HEK293 (cell line): ENCODE results near the gene KCTD2.

Source experiments
- IKZF3 ChIP-seq: fragments of 450-650 bp; IDR thresholded peaks from 2 replicates; pipeline ENCODE4 v1.5.0; 2018; ENCODE audit warnings: missing biosample characterization, mild to moderate bottlenecking, missing genetic modification characterization, moderate library complexity
- RBAK ChIP-seq: fragments of 450-650 bp; formaldehyde crosslinking; IDR thresholded peaks from 2 replicates; pipeline ENCODE4 v1.5.1; 2016; ENCODE audit warnings: missing biosample characterization, missing genetic modification characterization
- REPIN1 ChIP-seq: fragments of 450-650 bp; formaldehyde crosslinking; IDR thresholded peaks from 2 replicates; pipeline ENCODE4 v1.5.1; 2017; ENCODE audit warnings: missing biosample characterization, missing genetic modification characterization, low read depth
- SCRT1 ChIP-seq: fragments of 450-650 bp; formaldehyde crosslinking; IDR thresholded peaks from 2 replicates; pipeline ENCODE4 v1.5.1; 2016; ENCODE audit warnings: missing biosample characterization, missing genetic modification characterization, borderline replicate concordance
- ZBTB7A ChIP-seq: fragments of 450-650 bp; formaldehyde crosslinking; IDR thresholded peaks from 2 replicates; pipeline ENCODE4 v1.5.1; 2016; ENCODE audit warnings: low read depth, missing biosample characterization, missing genetic modification characterization
- ZFP41 ChIP-seq: fragments of 450-650 bp; formaldehyde crosslinking; IDR thresholded peaks from 2 replicates; pipeline ENCODE4 v1.5.1; 2016; ENCODE audit warnings: missing biosample characterization, missing genetic modification characterization, borderline replicate concordance
- ZNF114 ChIP-seq: fragments of 450-650 bp; formaldehyde crosslinking; IDR thresholded peaks from 2 replicates; pipeline ENCODE4 v1.5.0; 2017; ENCODE audit warnings: missing biosample characterization, missing genetic modification characterization
- ZNF140 ChIP-seq: fragments of 450-650 bp; formaldehyde crosslinking; IDR thresholded peaks from 2 replicates; pipeline ENCODE4 v1.5.1; 2016; ENCODE audit warnings: missing biosample characterization, missing genetic modification characterization
- ZNF148 ChIP-seq: fragments of 450-650 bp; formaldehyde crosslinking; IDR thresholded peaks from 2 replicates; pipeline ENCODE4 v1.5.0; 2017; ENCODE audit warnings: missing biosample characterization, missing genetic modification characterization, borderline replicate concordance
- ZNF16 ChIP-seq: fragments of 450-650 bp; formaldehyde crosslinking; IDR thresholded peaks from 2 replicates; pipeline ENCODE4 v1.5.1; 2016; ENCODE audit warnings: low read depth, missing biosample characterization, missing genetic modification characterization
- ZNF174 ChIP-seq: fragments of 450-650 bp; formaldehyde crosslinking; IDR thresholded peaks from 2 replicates; pipeline ENCODE4 v1.5.0; 2017; ENCODE audit warnings: missing biosample characterization, mild to moderate bottlenecking, missing genetic modification characterization
- ZNF19 ChIP-seq: fragments of 450-650 bp; formaldehyde crosslinking; IDR thresholded peaks from 2 replicates; pipeline ENCODE4; 2016; ENCODE audit warnings: missing biosample characterization, missing genetic modification characterization, low read depth
- ZNF2 ChIP-seq: fragments of 450-650 bp; formaldehyde crosslinking; IDR thresholded peaks from 2 replicates; pipeline ENCODE4 v1.5.1; 2016; ENCODE audit warnings: missing biosample characterization, missing genetic modification characterization
- ZNF223 ChIP-seq: fragments of 450-650 bp; formaldehyde crosslinking; IDR thresholded peaks from 2 replicates; pipeline ENCODE4 v1.5.1; 2016; ENCODE audit warnings: missing biosample characterization, missing genetic modification characterization
- ZNF24 ChIP-seq: fragments of 450-650 bp; formaldehyde crosslinking; IDR thresholded peaks from 2 replicates; pipeline ENCODE4 v1.5.1; 2016; ENCODE audit warnings: missing biosample characterization, missing genetic modification characterization
- ZNF311 ChIP-seq: fragments of 450-650 bp; formaldehyde crosslinking; IDR thresholded peaks from 2 replicates; pipeline ENCODE4 v1.5.1; 2017; ENCODE audit warnings: missing biosample characterization, missing genetic modification characterization, borderline replicate concordance
- ZNF324 ChIP-seq: fragments of 450-650 bp; formaldehyde crosslinking; IDR thresholded peaks from 2 replicates; pipeline ENCODE4 v1.5.1; 2016; ENCODE audit warnings: missing biosample characterization, missing genetic modification characterization
- ZNF354C ChIP-seq: fragments of 450-650 bp; formaldehyde crosslinking; IDR thresholded peaks from 2 replicates; pipeline ENCODE4 v1.5.1; 2016; ENCODE audit warnings: missing biosample characterization, missing genetic modification characterization, low read depth, borderline replicate concordance
- ZNF423 ChIP-seq: fragments of 450-650 bp; formaldehyde crosslinking; IDR thresholded peaks from 2 replicates; pipeline ENCODE4 v1.5.1; 2016; ENCODE audit warnings: missing biosample characterization, missing genetic modification characterization
- ZNF510 ChIP-seq: fragments of 450-650 bp; formaldehyde crosslinking; IDR thresholded peaks from 2 replicates; pipeline ENCODE4 v1.5.1; 2018; ENCODE audit warnings: mild to moderate bottlenecking, missing genetic modification characterization, missing biosample characterization; ENCODE audit not compliant: insufficient replicate concordance
- ZNF548 ChIP-seq: fragments of 450-650 bp; formaldehyde crosslinking; IDR thresholded peaks from 2 replicates; pipeline ENCODE4 v1.5.1; 2016; ENCODE audit warnings: missing biosample characterization, missing genetic modification characterization
- ZNF626 ChIP-seq: fragments of 450-650 bp; sonication (Bioruptor Pico); formaldehyde crosslinking; IDR thresholded peaks from 2 replicates; pipeline ENCODE4 v1.5.1; 2018; ENCODE audit warnings: missing biosample characterization, missing genetic modification characterization, inconsistent platforms
- ZNF747 ChIP-seq: fragments of 450-650 bp; formaldehyde crosslinking; IDR thresholded peaks from 2 replicates; pipeline ENCODE4 v1.5.1; 2016; ENCODE audit warnings: missing biosample characterization, missing genetic modification characterization
- TF ChIP-seq, protein P1 (sequence below): fragments of 450-650 bp; IDR thresholded peaks from 2 replicates; pipeline ENCODE4 v1.5.1; 2018; ENCODE audit warnings: missing biosample characterization, mild to moderate bottlenecking, missing genetic modification characterization
- TF ChIP-seq, protein P2 (sequence below): fragments of 450-650 bp; formaldehyde crosslinking; IDR thresholded peaks from 2 replicates; pipeline ENCODE4 v1.5.1; 2016; ENCODE audit warnings: missing biosample characterization, missing genetic modification characterization, borderline replicate concordance
- TF ChIP-seq, protein P3 (sequence below): fragments of 450-650 bp; formaldehyde crosslinking; IDR thresholded peaks from 2 replicates; pipeline ENCODE4 v1.5.1; 2016; ENCODE audit warnings: missing biosample characterization, missing genetic modification characterization, low read depth
- TF ChIP-seq, protein P4 (sequence below): fragments of 450-650 bp; formaldehyde crosslinking; IDR thresholded peaks from 2 replicates; pipeline ENCODE4 v1.5.1; 2016; ENCODE audit warnings: missing biosample characterization, missing genetic modification characterization

Gene KCTD2

GRCh38 chr17:75033346-75034235 is 13.4 kb upstream of the KCTD2 start (continued):
- no peak for TF ChIP-seq ZNF423 (tag by site-specific recombination)
- TF ChIP-seq ZNF510 (tag by site-specific recombination) = no peak
- TF ChIP-seq ZNF548 (tag by site-specific recombination) = no peak
- no peak for TF ChIP-seq ZNF747
- TF ChIP-seq ZNF311 = no peak
- TF ChIP-seq ZNF223 = no peak
- TF ChIP-seq ZNF16 = no peak
- TF ChIP-seq ZNF140 (tag by site-specific recombination) = no peak
- TF ChIP-seq ZNF148 (tag by site-specific recombination) = no peak
- TF ChIP-seq, protein P1, sequence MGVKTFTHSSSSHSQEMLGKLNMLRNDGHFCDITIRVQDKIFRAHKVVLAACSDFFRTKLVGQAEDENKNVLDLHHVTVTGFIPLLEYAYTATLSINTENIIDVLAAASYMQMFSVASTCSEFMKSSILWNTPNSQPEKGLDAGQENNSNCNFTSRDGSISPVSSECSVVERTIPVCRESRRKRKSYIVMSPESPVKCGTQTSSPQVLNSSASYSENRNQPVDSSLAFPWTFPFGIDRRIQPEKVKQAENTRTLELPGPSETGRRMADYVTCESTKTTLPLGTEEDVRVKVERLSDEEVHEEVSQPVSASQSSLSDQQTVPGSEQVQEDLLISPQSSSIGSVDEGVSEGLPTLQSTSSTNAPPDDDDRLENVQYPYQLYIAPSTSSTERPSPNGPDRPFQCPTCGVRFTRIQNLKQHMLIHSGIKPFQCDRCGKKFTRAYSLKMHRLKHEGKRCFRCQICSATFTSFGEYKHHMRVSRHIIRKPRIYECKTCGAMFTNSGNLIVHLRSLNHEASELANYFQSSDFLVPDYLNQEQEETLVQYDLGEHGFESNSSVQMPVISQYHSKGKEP (tag by site-specific recombination) = peak; percentile 71; the same call in 1 of the 2 replicates
- TF ChIP-seq, protein P2, sequence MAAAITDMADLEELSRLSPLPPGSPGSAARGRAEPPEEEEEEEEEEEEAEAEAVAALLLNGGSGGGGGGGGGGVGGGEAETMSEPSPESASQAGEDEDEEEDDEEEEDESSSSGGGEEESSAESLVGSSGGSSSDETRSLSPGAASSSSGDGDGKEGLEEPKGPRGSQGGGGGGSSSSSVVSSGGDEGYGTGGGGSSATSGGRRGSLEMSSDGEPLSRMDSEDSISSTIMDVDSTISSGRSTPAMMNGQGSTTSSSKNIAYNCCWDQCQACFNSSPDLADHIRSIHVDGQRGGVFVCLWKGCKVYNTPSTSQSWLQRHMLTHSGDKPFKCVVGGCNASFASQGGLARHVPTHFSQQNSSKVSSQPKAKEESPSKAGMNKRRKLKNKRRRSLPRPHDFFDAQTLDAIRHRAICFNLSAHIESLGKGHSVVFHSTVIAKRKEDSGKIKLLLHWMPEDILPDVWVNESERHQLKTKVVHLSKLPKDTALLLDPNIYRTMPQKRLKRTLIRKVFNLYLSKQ (tag by site-specific recombination) = no peak
- no peak for TF ChIP-seq REPIN1 (tag by site-specific recombination)
- TF ChIP-seq ZNF626 = no peak
- TF ChIP-seq ZNF114 = no peak
- TF ChIP-seq, protein P3, sequence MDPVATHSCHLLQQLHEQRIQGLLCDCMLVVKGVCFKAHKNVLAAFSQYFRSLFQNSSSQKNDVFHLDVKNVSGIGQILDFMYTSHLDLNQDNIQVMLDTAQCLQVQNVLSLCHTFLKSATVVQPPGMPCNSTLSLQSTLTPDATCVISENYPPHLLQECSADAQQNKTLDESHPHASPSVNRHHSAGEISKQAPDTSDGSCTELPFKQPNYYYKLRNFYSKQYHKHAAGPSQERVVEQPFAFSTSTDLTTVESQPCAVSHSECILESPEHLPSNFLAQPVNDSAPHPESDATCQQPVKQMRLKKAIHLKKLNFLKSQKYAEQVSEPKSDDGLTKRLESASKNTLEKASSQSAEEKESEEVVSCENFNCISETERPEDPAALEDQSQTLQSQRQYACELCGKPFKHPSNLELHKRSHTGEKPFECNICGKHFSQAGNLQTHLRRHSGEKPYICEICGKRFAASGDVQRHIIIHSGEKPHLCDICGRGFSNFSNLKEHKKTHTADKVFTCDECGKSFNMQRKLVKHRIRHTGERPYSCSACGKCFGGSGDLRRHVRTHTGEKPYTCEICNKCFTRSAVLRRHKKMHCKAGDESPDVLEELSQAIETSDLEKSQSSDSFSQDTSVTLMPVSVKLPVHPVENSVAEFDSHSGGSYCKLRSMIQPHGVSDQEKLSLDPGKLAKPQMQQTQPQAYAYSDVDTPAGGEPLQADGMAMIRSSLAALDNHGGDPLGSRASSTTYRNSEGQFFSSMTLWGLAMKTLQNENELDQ (tag by site-specific recombination) = no peak
- no peak for TF ChIP-seq ZNF174
- TF ChIP-seq ZNF24 = peak; percentile 66; the same call in 1 of the 2 replicates
- no peak for TF ChIP-seq SCRT1 (tag by site-specific recombination)
- TF ChIP-seq ZNF19 (tag by site-specific recombination) = no peak
- no peak for TF ChIP-seq ZNF354C (tag by site-specific recombination)
- TF ChIP-seq ZNF324 (tag by site-specific recombination) = peak; percentile 84
- TF ChIP-seq RBAK (tag by site-specific recombination) = no peak
- TF ChIP-seq ZNF2 = peak; percentile 39
- TF ChIP-seq, protein P4, sequence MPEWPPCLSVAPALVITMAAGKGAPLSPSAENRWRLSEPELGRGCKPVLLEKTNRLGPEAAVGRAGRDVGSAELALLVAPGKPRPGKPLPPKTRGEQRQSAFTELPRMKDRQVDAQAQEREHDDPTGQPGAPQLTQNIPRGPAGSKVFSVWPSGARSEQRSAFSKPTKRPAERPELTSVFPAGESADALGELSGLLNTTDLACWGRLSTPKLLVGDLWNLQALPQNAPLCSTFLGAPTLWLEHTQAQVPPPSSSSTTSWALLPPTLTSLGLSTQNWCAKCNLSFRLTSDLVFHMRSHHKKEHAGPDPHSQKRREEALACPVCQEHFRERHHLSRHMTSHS (tag by site-specific recombination) = no peak
- peak; percentile 98 for TF ChIP-seq IKZF3 (tag by site-specific recombination)
- no peak for TF ChIP-seq ZFP41
- TF ChIP-seq ZBTB7A (tag by site-specific recombination) = no peak
